Measurements from ENCODE around the gene SART3.

Gene SART3

GRCh38 chr12:108606492-108606891, 45.5 kb upstream of the SART3 start:
- H3K27ac Mint-ChIP-seq = no peak overlapping the region
- no peaks in the 10 kb centered on the region for H3K36me3 Mint-ChIP-seq (ENCODE audit: low read depth)
- no peak overlapping the region for H3K4me3 Mint-ChIP-seq
- no peaks in the 10 kb centered on the region for H3K9me3 Mint-ChIP-seq
- TF ChIP-seq, protein P1, sequence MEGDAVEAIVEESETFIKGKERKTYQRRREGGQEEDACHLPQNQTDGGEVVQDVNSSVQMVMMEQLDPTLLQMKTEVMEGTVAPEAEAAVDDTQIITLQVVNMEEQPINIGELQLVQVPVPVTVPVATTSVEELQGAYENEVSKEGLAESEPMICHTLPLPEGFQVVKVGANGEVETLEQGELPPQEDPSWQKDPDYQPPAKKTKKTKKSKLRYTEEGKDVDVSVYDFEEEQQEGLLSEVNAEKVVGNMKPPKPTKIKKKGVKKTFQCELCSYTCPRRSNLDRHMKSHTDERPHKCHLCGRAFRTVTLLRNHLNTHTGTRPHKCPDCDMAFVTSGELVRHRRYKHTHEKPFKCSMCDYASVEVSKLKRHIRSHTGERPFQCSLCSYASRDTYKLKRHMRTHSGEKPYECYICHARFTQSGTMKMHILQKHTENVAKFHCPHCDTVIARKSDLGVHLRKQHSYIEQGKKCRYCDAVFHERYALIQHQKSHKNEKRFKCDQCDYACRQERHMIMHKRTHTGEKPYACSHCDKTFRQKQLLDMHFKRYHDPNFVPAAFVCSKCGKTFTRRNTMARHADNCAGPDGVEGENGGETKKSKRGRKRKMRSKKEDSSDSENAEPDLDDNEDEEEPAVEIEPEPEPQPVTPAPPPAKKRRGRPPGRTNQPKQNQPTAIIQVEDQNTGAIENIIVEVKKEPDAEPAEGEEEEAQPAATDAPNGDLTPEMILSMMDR (IDR thresholded peaks at IDR 0.05; ENCODE audit: unreplicated experiment in 3 of 3) = no peak
- peaks cover 43% of the 10 kb centered on the region for H3K4me1 Mint-ChIP-seq
- H3K27me3 Mint-ChIP-seq (ENCODE audit: low read depth) = peaks cover 13% of the 10 kb centered on the region

- no peaks in the 10 kb centered on the region for H3K9me3 Mint-ChIP-seq
- no peaks in the 10 kb centered on the region for H3K36me3 Mint-ChIP-seq (ENCODE audit: low read depth)
- TF ChIP-seq, protein P1 (IDR thresholded peaks at IDR 0.05; ENCODE audit: unreplicated experiment in 3 of 3) = no peak
- peaks cover 14% of the 10 kb centered on the region for H3K27me3 Mint-ChIP-seq (ENCODE audit: low read depth)
- no peak overlapping the region for H3K4me3 Mint-ChIP-seq
- peak overlapping the region; percentile 43 to 74 (median 49) for H3K27ac Mint-ChIP-seq
- H3K4me1 Mint-ChIP-seq = peaks cover 40% of the 10 kb centered on the region
These were observed 44.9 kb upstream of the SART3 start for GRCh38 chr12:108605690-108606406.

GRCh38 chr12:108605000-108605689, 44.2 kb upstream of the SART3 start:
- peaks cover 37% of the 10 kb centered on the region for H3K4me1 Mint-ChIP-seq
- H3K36me3 Mint-ChIP-seq (ENCODE audit: low read depth) = no peaks in the 10 kb centered on the region
- H3K9me3 Mint-ChIP-seq = no peaks in the 10 kb centered on the region
- peak overlapping the region in 1 of 3 experiments; percentile 7 for H3K4me3 Mint-ChIP-seq
- H3K27me3 Mint-ChIP-seq (ENCODE audit: low read depth) = peaks cover 16% of the 10 kb centered on the region
- peak overlapping the region; percentile 43 to 74 (median 49) for H3K27ac Mint-ChIP-seq
- TF ChIP-seq, protein P1 (IDR thresholded peaks at IDR 0.05; ENCODE audit: unreplicated experiment in 3 of 3) = no peak

DNA sequence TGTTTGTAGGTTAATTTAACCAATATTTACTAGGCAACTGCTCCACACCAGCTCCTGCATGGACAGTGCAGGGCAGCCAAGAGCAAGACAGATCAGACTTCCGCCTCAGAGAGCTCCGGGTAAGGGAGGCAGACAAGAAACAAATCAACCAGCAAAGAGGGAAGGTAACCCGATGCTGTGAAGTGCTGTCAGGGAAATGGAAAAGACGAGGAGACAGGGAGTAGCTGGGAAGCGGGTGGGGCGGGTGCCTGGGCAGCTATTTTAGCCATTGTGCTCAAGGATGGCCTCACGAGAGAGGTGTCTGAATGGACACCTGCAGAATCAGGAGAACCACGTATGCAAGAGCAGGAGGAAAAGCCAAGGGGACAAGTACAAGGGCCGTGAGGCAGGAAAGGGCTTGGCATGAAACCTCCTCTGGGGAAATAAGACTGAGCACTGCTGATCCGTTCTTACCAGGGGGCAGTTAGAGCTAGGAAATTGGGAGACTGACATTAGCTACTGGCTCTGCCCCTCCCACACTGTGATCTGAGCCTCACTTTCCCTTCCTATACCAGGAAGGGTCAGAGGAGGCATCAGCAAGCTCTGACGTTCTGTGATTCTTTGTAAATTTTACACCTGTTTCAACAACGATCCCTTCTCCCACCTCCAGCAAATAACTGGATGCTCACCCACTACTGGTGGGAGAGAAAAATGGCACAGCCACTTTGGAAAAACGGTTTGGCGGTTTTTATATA, 43.4 kb upstream of the SART3 start:
- H3K27me3 Mint-ChIP-seq (ENCODE audit: low read depth) = peaks cover 17% of the 10 kb centered on the region
- TF ChIP-seq, protein P1 (IDR thresholded peaks at IDR 0.05; ENCODE audit: unreplicated experiment in 3 of 3) = no peak

DNA sequence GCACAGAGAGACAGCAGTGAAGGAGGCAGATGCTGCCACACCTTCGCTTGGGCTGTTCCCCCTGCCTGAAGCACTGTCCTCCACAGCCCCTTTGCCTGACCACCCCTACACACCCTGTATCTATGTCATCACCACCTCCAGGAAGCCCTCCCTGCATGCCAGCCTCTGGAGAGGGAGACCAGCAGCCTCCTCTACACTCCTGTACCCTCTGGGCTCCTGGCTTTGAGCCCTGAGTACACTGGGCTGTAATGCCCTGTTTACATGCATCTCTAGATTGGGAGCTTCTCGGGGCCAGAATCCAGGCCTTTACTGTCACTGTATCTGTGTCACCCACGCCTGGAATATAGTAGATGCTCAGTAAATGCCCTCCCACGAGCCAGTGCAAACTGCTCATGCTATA, 42.8 kb upstream of the SART3 start:
- Mint-ChIP-seq H3K4me1 (peaks cover 38% of the 10 kb centered on the region), H3K27me3 (ENCODE audit: low read depth) (peaks cover 17% of the 10 kb centered on the region), H3K27ac (peak overlapping the region; percentile 8 to 49 (median 27)), H3K9me3 (no peaks in the 10 kb centered on the region), H3K4me3 (no peak overlapping the region), H3K36me3 (ENCODE audit: low read depth) (no peaks in the 10 kb centered on the region)
- TF ChIP-seq, protein P1 (IDR thresholded peaks at IDR 0.05; ENCODE audit: unreplicated experiment in 3 of 3) = no peak

More for the DNA sequence above, 43.4 kb upstream of the SART3 start:
- Mint-ChIP-seq H3K36me3 (ENCODE audit: low read depth) (no peaks in the 10 kb centered on the region), H3K9me3 (no peaks in the 10 kb centered on the region), H3K4me3 (peak overlapping the region in 1 of 3 experiments; percentile 7), H3K4me1 (peaks cover 33% of the 10 kb centered on the region), H3K27ac (peak overlapping the region; percentile 27 to 49 (median 40))
